Suprapubic skin (tissue), 4 donors: ENCODE data around the gene CDH13.

ENCODE experiments used
- POLR2A ChIP-seq, 2 donors: fragments of 450-650 bp; IDR thresholded peaks; one replicate each; pipeline ENCODE4 v1.6.1; 2017; ENCODE audit warnings: antibody characterized with exemption in 2 of 2, mild to moderate bottlenecking in 2 of 2, moderate library complexity in 2 of 2
- POLR2AphosphoS5 ChIP-seq, 3 donors: sonication (generic); formaldehyde crosslinking; IDR thresholded peaks; one replicate each; pipeline ENCODE4 v1.6.1; 2017; ENCODE audit warnings: antibody characterized with exemption in 3 of 3
- TF ChIP-seq, protein P1 (sequence below), 2 donors: fragments of 200-600 bp in 1 of 2; fragments of 450-650 bp in 1 of 2; sonication (generic) in 1 of 2; IDR thresholded peaks; one replicate each; pipeline ENCODE4 v1.5.1; 2016 to 2019; ENCODE audit warnings: antibody characterized with exemption in 2 of 2, mild to moderate bottlenecking in 1 of 2, moderate library complexity in 1 of 2

DNA sequence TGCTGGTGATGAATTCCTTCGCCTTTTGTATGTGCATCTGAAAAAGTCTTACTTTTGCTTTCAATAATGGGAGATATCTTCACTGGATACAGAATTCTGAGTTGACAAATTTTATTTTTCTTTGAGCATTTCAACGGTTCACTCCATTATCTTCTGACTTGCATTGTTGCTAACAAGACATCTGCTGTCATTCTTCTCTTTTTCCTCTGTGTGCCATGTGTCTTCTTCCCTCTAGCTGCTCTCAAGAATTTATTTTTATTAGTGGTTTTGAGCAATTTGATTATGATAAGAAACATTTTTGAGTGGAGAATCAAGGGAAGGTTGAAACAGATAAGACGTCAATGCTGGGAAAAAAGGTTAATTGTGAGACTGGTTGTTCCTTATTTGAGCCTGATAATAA is 471.8 kb downstream of the CDH13 start:
- TF ChIP-seq POLR2AphosphoS5 (IDR thresholded peaks at IDR 0.05) (no peak), POLR2A (IDR thresholded peaks at IDR 0.05) (no peak)
- TF ChIP-seq, protein P1, sequence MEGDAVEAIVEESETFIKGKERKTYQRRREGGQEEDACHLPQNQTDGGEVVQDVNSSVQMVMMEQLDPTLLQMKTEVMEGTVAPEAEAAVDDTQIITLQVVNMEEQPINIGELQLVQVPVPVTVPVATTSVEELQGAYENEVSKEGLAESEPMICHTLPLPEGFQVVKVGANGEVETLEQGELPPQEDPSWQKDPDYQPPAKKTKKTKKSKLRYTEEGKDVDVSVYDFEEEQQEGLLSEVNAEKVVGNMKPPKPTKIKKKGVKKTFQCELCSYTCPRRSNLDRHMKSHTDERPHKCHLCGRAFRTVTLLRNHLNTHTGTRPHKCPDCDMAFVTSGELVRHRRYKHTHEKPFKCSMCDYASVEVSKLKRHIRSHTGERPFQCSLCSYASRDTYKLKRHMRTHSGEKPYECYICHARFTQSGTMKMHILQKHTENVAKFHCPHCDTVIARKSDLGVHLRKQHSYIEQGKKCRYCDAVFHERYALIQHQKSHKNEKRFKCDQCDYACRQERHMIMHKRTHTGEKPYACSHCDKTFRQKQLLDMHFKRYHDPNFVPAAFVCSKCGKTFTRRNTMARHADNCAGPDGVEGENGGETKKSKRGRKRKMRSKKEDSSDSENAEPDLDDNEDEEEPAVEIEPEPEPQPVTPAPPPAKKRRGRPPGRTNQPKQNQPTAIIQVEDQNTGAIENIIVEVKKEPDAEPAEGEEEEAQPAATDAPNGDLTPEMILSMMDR (IDR thresholded peaks at IDR 0.05), result no peak
